Esophagus muscularis mucosa (tissue), 4 donors: ENCODE measurements around the gene FAM151B. TPM values are rescaled to one million over a fixed set of nuclear protein-coding genes. Genes with fewer than 3 reads are reported as not detected.

Experiments used
- DNase-seq: peaks from one replicate; pipeline ENCODE4 v3.0.0-alpha.2; 2017; ENCODE audit errors: extremely low spot score
- H3K27ac ChIP-seq, 4 donors: fragments of 200-600 bp; sonication (generic); replicated peaks in 1 of 4; 1 replicate in 3 of 4; 2 replicates in 1 of 4; pipeline ENCODE4 v1.5.1; 2016 to 2019; ENCODE audit warnings: mild to moderate bottlenecking in 1 of 4
- H3K27me3 ChIP-seq, 4 donors: fragments of 200-600 bp; sonication (generic); one replicate each; pipeline versions ENCODE4 v1.5.1 to v1.6.0; 2016 to 2019
- H3K36me3 ChIP-seq, 4 donors: fragments of 200-600 bp; sonication (generic); one replicate each; pipeline ENCODE4 v1.5.1; 2016 to 2019
- H3K4me1 ChIP-seq, 4 donors: fragments of 200-600 bp; sonication (generic); one replicate each; pipeline ENCODE4 v1.5.1; 2016 to 2019
- H3K4me3 ChIP-seq, 4 donors: fragments of 200-600 bp; sonication (generic); 1 replicate in 2 of 4; 2 replicates in 2 of 4; pipeline ENCODE4 v1.5.1; 2016 to 2019; ENCODE audit warnings: mild to moderate bottlenecking in 4 of 4, moderate library complexity in 1 of 4
- H3K9me3 ChIP-seq, 4 donors: fragments of 200-600 bp; sonication (generic); 1 replicate in 3 of 4; 2 replicates in 1 of 4; pipeline ENCODE4 v1.5.1; 2016 to 2019
- EP300 ChIP-seq: sonication (generic); formaldehyde crosslinking; IDR thresholded peaks from one replicate; pipeline ENCODE4 v1.6.1; 2017; ENCODE audit warnings: antibody characterized with exemption
- POLR2A ChIP-seq: fragments of 450-650 bp; IDR thresholded peaks from one replicate; pipeline ENCODE4 v1.6.1; 2017; ENCODE audit warnings: antibody characterized with exemption, moderate library complexity, mild to moderate bottlenecking, low read depth
- POLR2AphosphoS5 ChIP-seq, 2 donors: sonication (generic); formaldehyde crosslinking; IDR thresholded peaks; one replicate each; pipeline ENCODE4 v1.6.1; 2017; ENCODE audit warnings: antibody characterized with exemption in 2 of 2
- WGBS: methylation state at CpG from one replicate; pipeline ENCODE4 v1.1.5; 2018; 5-methylcytosine and 5-hydroxymethylcytosine counted together
- intact Hi-C: fragments of 100-400 bp; cut with DNase I; formaldehyde crosslinking; loops from one replicate; pipeline ENCODE4 v1.15.1; 2023
- total RNA-seq, 4 donors: library from RNA; depleted of rRNA; stranded (reverse); fragments of >200 nt; gene quantifications; one replicate each; pipeline versions ENCODE4 v1.1.0 to v1.2.1, GENCODE V29; 2016
- TF ChIP-seq, protein P1 (sequence below), 3 experiments: fragments of 200-600 bp in 2 of 3; fragments of 450-650 bp in 1 of 3; sonication (generic) in 2 of 3; IDR thresholded peaks; one replicate each; pipeline ENCODE4 v1.5.1; 2017 to 2019; ENCODE audit warnings: antibody characterized with exemption in 3 of 3, mild to moderate bottlenecking in 2 of 3, moderate library complexity in 1 of 3

FAM151B gene
- total RNA-seq, 4 donors from 2014 or later, result 1.6 to 2.6 (median 2.2) TPM

DNA sequence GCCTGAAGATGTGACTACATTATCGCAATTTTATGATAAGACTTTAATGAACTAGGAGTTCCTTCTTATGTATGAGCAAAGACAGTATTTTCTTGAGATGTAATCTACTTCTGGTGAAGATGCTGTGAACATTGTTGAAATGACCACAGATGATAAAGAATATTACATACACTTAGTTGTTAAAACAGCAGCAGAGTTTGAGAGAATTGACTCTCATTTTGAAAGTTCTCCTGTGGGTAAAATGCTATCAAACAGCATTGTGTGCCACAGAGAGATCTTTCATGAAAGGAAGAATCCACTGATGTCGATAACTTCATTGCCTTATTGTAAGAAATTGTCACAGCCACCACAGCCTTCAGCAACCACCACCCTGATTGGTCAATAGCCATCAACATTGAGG is 8.0 kb downstream of the FAM151B start:
- H3K9me3 ChIP-seq, result no peaks in the 10 kb centered on the region
- DNase-seq, result no peak
- no peaks in the 10 kb centered on the region for H3K27me3 ChIP-seq
- no peak overlapping the region for H3K27ac ChIP-seq
- TF ChIP-seq EP300 (no peak), POLR2A (no peak), POLR2AphosphoS5 (IDR thresholded peaks at IDR 0.05) (no peak)
- TF ChIP-seq, protein P1, sequence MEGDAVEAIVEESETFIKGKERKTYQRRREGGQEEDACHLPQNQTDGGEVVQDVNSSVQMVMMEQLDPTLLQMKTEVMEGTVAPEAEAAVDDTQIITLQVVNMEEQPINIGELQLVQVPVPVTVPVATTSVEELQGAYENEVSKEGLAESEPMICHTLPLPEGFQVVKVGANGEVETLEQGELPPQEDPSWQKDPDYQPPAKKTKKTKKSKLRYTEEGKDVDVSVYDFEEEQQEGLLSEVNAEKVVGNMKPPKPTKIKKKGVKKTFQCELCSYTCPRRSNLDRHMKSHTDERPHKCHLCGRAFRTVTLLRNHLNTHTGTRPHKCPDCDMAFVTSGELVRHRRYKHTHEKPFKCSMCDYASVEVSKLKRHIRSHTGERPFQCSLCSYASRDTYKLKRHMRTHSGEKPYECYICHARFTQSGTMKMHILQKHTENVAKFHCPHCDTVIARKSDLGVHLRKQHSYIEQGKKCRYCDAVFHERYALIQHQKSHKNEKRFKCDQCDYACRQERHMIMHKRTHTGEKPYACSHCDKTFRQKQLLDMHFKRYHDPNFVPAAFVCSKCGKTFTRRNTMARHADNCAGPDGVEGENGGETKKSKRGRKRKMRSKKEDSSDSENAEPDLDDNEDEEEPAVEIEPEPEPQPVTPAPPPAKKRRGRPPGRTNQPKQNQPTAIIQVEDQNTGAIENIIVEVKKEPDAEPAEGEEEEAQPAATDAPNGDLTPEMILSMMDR (IDR thresholded peaks at IDR 0.05), result no peak
- WGBS, result 96% methylated on average over 2 of the region's 2 CpGs
- no peak overlapping the region for H3K4me3 ChIP-seq
- no peaks in the 10 kb centered on the region for H3K4me1 ChIP-seq
- H3K36me3 ChIP-seq, result no peaks in the 10 kb centered on the region
- intact Hi-C loops, result no loop called here

DNA sequence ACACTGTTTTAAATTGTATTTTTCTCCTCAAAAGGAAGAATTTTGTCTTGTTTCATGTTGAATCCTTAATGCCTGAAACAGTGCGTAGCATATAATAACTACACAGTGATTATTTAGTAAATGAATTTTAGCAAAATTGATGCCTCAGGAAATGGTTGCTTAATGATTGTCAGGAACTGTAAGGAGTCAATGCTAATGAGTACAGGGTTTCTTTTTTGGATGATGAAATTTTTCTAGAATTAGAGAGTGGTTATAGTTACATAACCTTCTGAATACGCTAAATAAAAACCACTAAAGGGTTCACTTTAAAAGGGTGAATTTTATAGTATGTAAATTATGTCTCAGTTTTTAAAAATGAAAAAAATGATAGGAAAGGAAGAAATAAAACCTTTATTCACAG is 14.9 kb downstream of the FAM151B start:
- H3K36me3 ChIP-seq, result no peaks in the 10 kb centered on the region
- no peaks in the 10 kb centered on the region for H3K9me3 ChIP-seq
- TF ChIP-seq, protein P1 (IDR thresholded peaks at IDR 0.05), result no peak
- no peak for TF ChIP-seq POLR2AphosphoS5 (IDR thresholded peaks at IDR 0.05)
- intact Hi-C loops, result no loop called here
- H3K4me1 ChIP-seq, result no peaks in the 10 kb centered on the region
- DNase-seq, result no peak
- H3K4me3 ChIP-seq, result no peak overlapping the region
- H3K27ac ChIP-seq, result no peak overlapping the region
- WGBS, result 91% methylated on average over 2 of the region's 2 CpGs
- H3K27me3 ChIP-seq, result no peaks in the 10 kb centered on the region

DNA sequence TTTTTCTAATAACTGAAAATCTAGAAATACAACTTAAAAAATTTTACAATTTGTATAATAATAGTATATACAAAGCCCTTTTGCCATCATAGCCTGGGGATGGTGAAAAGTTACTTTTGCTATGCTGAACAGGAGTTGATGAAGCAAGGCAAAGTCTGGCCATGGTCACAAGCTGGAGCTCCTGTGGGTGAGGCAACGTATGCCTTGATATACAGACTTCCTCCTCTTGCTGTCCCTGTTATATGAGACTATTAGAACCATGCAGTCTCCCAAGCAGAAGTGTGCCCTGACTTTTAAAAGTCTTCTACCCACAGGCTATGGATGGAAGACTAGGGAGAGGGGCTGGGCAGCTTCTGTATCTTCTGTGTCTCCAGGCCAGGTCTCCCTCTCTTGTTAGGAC is 15.7 kb downstream of the FAM151B start:
- 77% methylated on average over 1 of the region's 1 CpG for WGBS
- Histone ChIP-seq H3K36me3 (no peaks in the 10 kb centered on the region), H3K27me3 (no peaks in the 10 kb centered on the region), H3K4me3 (no peak overlapping the region), H3K4me1 (no peaks in the 10 kb centered on the region), H3K9me3 (no peaks in the 10 kb centered on the region), H3K27ac (no peak overlapping the region)
- DNase-seq, result no peak
- TF ChIP-seq POLR2A, result no peak
- TF ChIP-seq EP300, result no peak
- TF ChIP-seq, protein P1 (IDR thresholded peaks at IDR 0.05), result no peak
- TF ChIP-seq POLR2AphosphoS5 (IDR thresholded peaks at IDR 0.05), result no peak
- intact Hi-C loops, result no loop called here

DNA sequence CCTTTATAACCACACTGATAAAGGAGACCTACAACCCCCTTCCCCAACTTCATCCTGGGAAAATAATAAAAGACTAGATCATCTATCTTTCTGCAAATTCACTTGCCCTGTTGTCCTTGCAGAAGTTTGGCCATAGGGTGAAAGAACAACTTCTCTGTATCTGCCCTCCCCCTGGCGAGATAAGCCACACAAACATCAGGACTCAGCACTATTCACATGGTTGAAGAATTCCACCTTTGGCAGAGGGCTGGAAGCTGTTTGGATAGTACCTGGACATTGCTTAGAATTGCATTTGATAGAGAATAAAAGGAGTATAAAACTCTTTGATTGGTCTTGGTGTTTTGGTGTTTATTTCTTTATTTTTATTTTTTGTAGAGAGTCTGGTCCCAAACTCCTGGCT is 16.9 kb downstream of the FAM151B start:
- WGBS, result 82% methylated on average over 1 of the region's 1 CpG
- no peak for TF ChIP-seq EP300
- no peak for TF ChIP-seq POLR2A
- TF ChIP-seq, protein P1 (IDR thresholded peaks at IDR 0.05), result no peak
- TF ChIP-seq POLR2AphosphoS5 (IDR thresholded peaks at IDR 0.05), result no peak
- no peaks in the 10 kb centered on the region for H3K4me1 ChIP-seq
- intact Hi-C loops, result no loop called here
- H3K36me3 ChIP-seq, result no peaks in the 10 kb centered on the region
- H3K27me3 ChIP-seq, result no peaks in the 10 kb centered on the region
- no peak overlapping the region for H3K27ac ChIP-seq
- no peak for DNase-seq
- H3K4me3 ChIP-seq, result no peak overlapping the region
- H3K9me3 ChIP-seq, result no peaks in the 10 kb centered on the region

DNA sequence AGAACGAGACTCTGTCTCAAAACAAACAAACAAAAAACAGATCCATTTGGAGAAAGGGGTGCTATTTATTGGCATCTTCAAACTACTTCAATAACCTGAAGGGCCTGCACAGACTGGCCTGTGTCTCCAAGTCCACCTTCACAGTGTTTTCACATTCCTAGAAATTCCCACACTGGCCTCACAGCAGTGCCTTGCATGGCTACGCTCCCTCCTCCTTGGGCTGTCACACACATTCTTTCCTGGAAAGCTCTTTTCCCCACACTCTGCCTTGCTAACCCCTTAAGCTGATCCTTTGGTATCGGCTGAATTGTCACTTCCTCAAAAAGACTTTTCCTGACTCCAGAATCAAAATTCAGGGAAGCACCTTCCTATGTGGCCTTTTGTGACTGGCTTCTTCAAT is 19.8 kb downstream of the FAM151B start:
- Histone ChIP-seq H3K36me3 (no peaks in the 10 kb centered on the region), H3K27ac (no peak overlapping the region), H3K9me3 (no peaks in the 10 kb centered on the region), H3K4me3 (no peak overlapping the region), H3K27me3 (no peaks in the 10 kb centered on the region), H3K4me1 (no peaks in the 10 kb centered on the region)
- WGBS, result 85% methylated on average over 3 of the region's 3 CpGs
- TF ChIP-seq EP300, result no peak
- no peak for TF ChIP-seq POLR2A
- TF ChIP-seq, protein P1 (IDR thresholded peaks at IDR 0.05), result no peak
- TF ChIP-seq POLR2AphosphoS5 (IDR thresholded peaks at IDR 0.05), result no peak
- intact Hi-C loops, result no loop called here
- no peak for DNase-seq
